Renal cortex interstitium (tissue), 3 donors: ENCODE data around the gene DPEP3. TPM values are rescaled to one million over a fixed set of nuclear protein-coding genes. Genes with fewer than 3 reads are reported as not detected.

Experiments
- polyA plus RNA-seq, 3 donors: library from polyadenylated mRNA; unstranded; fragments of 120-200 nt; gene quantifications; one replicate each; pipeline ENCODE4 v1.2.1, GENCODE V29; 2013; ENCODE audit not compliant: insufficient read length in 3 of 3

DPEP3 gene
- polyA plus RNA-seq, 3 donors, result 0.14 to 0.16 TPM; not detected in 1

Other genes starting within 250 kb of the DPEP3 start
- 10 to 100 TPM; 22.7 to 30.4 (median 25.2) TPM for gene RANBP10, start 173.9 kb downstream of the DPEP3 start, polyA plus RNA-seq
- 1 to 10 TPM; 6.9 to 9.4 (median 7.6) TPM for gene TSNAXIP1, start 173.6 kb downstream of the DPEP3 start, polyA plus RNA-seq
- 10 to 100 TPM; 26.6 to 36.3 (median 28.1) TPM for gene THAP11, start 138.2 kb downstream of the DPEP3 start, polyA plus RNA-seq
- gene NUTF2, start 133.6 kb downstream of the DPEP3 start, polyA plus RNA-seq, result 100 to 1,000 TPM; 115 to 139 (median 129) TPM
- 10 to 100 TPM; 43.0 to 59.6 (median 53.3) TPM for gene CENPT, start 132.8 kb downstream of the DPEP3 start, polyA plus RNA-seq
- 100 to 1,000 TPM in 1 of 3 donors, 10 to 100 TPM in 2; 91.3 to 106 (median 95.3) TPM for gene EDC4, start 107.4 kb downstream of the DPEP3 start, polyA plus RNA-seq
- gene NRN1L, start 95.6 kb downstream of the DPEP3 start, polyA plus RNA-seq, result under 1 TPM in 2 of 3 donors, not detected in 1; 0.43 to 0.70 TPM
- 10 to 100 TPM; 31.2 to 40.9 (median 34.1) TPM for gene PSKH1, start 87.2 kb downstream of the DPEP3 start, polyA plus RNA-seq
- 1 to 10 TPM; 4.0 to 7.6 (median 6.2) TPM for gene CTRL, start 48.6 kb downstream of the DPEP3 start, polyA plus RNA-seq
- 10 to 100 TPM; 15.9 to 31.1 (median 28.4) TPM for gene PSMB10, start 43.6 kb downstream of the DPEP3 start, polyA plus RNA-seq
- gene LCAT, start 36.4 kb downstream of the DPEP3 start, polyA plus RNA-seq, result 10 to 100 TPM; 16.1 to 29.5 (median 21.2) TPM
- gene SLC12A4, start 11.9 kb downstream of the DPEP3 start, polyA plus RNA-seq, result 10 to 100 TPM; 28.8 to 38.9 (median 35.6) TPM
- under 1 TPM; 0.51 to 0.86 (median 0.62) TPM for gene DPEP2, start 19.0 kb upstream of the DPEP3 start, polyA plus RNA-seq
- not detected for gene DPEP2NB, start 35.4 kb upstream of the DPEP3 start, polyA plus RNA-seq
- gene DDX28, start 42.7 kb upstream of the DPEP3 start, polyA plus RNA-seq, result 10 to 100 TPM in 2 of 3 donors, 1 to 10 TPM in 1; 9.3 to 11.3 (median 10.1) TPM
- 10 to 100 TPM; 13.7 to 17.9 (median 17.5) TPM for gene DUS2, start 42.8 kb upstream of the DPEP3 start, polyA plus RNA-seq
- 10 to 100 TPM; 28.8 to 37.0 (median 35.7) TPM for gene NFATC3, start 104.9 kb upstream of the DPEP3 start, polyA plus RNA-seq